ENCODE data around the gene PSORS1C2.

DNA sequence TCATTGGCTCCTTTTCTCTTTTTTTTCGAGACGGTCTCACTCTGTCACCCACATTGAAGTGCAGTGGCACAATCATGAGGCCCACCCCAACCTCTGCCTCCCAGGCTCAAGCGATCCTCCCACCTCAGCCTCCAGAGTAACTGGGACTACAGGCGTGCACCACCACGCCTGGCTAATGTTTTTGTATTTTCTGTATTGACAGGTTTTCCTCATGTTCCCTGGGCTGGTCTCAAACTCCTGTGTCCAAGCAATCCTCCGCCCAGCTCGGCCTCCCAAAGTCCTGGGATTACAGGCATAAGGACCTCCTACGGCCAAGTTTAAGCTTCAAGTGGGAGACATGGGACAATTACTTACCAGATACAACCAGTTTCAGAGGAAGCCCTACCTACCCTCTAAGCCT lies 41.0 kb upstream of the PSORS1C2 start:
- TF ChIP-seq POLR2A (IDR thresholded peaks at IDR 0.05) (no peak), POLR2AphosphoS5 (IDR thresholded peaks at IDR 0.05) (no peak)
- TF ChIP-seq, protein P1, sequence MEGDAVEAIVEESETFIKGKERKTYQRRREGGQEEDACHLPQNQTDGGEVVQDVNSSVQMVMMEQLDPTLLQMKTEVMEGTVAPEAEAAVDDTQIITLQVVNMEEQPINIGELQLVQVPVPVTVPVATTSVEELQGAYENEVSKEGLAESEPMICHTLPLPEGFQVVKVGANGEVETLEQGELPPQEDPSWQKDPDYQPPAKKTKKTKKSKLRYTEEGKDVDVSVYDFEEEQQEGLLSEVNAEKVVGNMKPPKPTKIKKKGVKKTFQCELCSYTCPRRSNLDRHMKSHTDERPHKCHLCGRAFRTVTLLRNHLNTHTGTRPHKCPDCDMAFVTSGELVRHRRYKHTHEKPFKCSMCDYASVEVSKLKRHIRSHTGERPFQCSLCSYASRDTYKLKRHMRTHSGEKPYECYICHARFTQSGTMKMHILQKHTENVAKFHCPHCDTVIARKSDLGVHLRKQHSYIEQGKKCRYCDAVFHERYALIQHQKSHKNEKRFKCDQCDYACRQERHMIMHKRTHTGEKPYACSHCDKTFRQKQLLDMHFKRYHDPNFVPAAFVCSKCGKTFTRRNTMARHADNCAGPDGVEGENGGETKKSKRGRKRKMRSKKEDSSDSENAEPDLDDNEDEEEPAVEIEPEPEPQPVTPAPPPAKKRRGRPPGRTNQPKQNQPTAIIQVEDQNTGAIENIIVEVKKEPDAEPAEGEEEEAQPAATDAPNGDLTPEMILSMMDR (IDR thresholded peaks at IDR 0.05): no peak

Measured in breast epithelium (tissue), 3 donors.